GM12878 (cell line): ENCODE data around the gene BCS1L. TPM values are rescaled to one million over a fixed set of nuclear protein-coding genes. Genes with fewer than 3 reads are reported as not detected.
A peak's percentile ranks its signal among the peaks of the same experiment; 100 is the strongest.

ENCODE experiments used
- ATAC-seq: fragments of 200-7000 bp; cut with Tn5 transposase; 3 replicates; pipeline ENCODE4 v1.9.1; 2020; ENCODE audit warnings: mild to moderate bottlenecking, moderate library complexity
- BruUV-seq: library from RNA; stranded (reverse); fragments of 400-500 nt; replicated peaks from 2 replicates; lab custom pipeline; 2021; lab: Mats Ljungman, UMichigan
- CTCF ChIA-PET: fragments of 300-600 bp; sonication (Branson Sonifier 250); formaldehyde crosslinking; extraction: SDS; loops from one replicate; lab custom pipeline; 2021; ENCODE audit warnings: inconsistent platforms; lab: Yijun Ruan, JAX
- POLR2A ChIA-PET: fragments of 350-600 bp; formaldehyde crosslinking; extraction: SDS; loops from one replicate; lab custom pipeline; 2021; ENCODE audit warnings: inconsistent platforms; lab: Charles Lee
- RAD21 ChIA-PET: fragments of 300-600 bp; sonication (Branson Sonifier 250); formaldehyde crosslinking; loops from one replicate; lab custom pipeline; 2023; ENCODE audit warnings: antibody characterized with exemption; ENCODE audit not compliant: unreplicated experiment; lab: Charles Lee
- SMC1A ChIA-PET: fragments of 300-600 bp; sonication (Branson Sonifier 250); formaldehyde crosslinking; loops from one replicate; lab custom pipeline; 2023; ENCODE audit not compliant: unreplicated experiment, uncharacterized antibody; lab: Charles Lee
- DNase-seq: peaks from one replicate; pipeline ENCODE4 v3.0.0-alpha.2; 2011; ENCODE audit warnings: low read depth, low spot score
- FAIRE-seq: peaks from 3 replicates; lab custom pipeline; 2011; peaks lifted over from hg19 to GRCh38; lab: Jason Lieb, UNC
- H2AFZ ChIP-seq: 2 replicates; pipeline ENCODE4 v1.6.0; 2011; ENCODE audit warnings: low read depth, low read length, control low read depth; ENCODE audit not compliant: control insufficient read depth
- H3K27ac ChIP-seq: 2 replicates; pipeline ENCODE4 v1.5.1; 2011; ENCODE audit warnings: control low read depth; ENCODE audit not compliant: control insufficient read depth, insufficient read depth
- H3K27me3 ChIP-seq, 2 experiments: replicated peaks in 1 of 2; 2 replicates each; pipeline versions ENCODE4 v1.6.0 to v1.6.1; 2011; ENCODE audit warnings: low read length in 1 of 2; ENCODE audit not compliant: control insufficient read depth in 2 of 2, insufficient read depth in 2 of 2
- H3K36me3 ChIP-seq, 2 experiments: 2 replicates each; pipeline ENCODE4 v1.5.1; 2011; ENCODE audit warnings: low read length in 1 of 2; ENCODE audit not compliant: control insufficient read depth in 2 of 2, insufficient read depth in 2 of 2
- H3K4me1 ChIP-seq: 2 replicates; pipeline ENCODE4 v1.6.1; 2011; ENCODE audit warnings: mild to moderate bottlenecking, low read length, moderate library complexity, mixed read lengths; ENCODE audit not compliant: control insufficient read depth, insufficient read depth
- H3K4me2 ChIP-seq: 2 replicates; pipeline ENCODE4 v1.6.0; 2011; ENCODE audit warnings: control low read depth; ENCODE audit not compliant: control insufficient read depth, insufficient read depth
- H3K4me3 ChIP-seq: fragments of 200-600 bp; sonication (generic); 2 replicates; pipeline ENCODE4 v1.5.1; 2016
- H3K79me2 ChIP-seq: 2 replicates; pipeline ENCODE4 v1.6.0; 2011; ENCODE audit warnings: low read length; ENCODE audit not compliant: control insufficient read depth, insufficient read depth
- H3K9ac ChIP-seq: 2 replicates; pipeline ENCODE4 v1.8.0; 2011; ENCODE audit warnings: low read length, control low read depth, mixed read lengths; ENCODE audit not compliant: control insufficient read depth, insufficient read depth
- H3K9me3 ChIP-seq: replicated peaks from 3 replicates; pipeline ENCODE4 v1.5.1; 2011; ENCODE audit warnings: mild to moderate bottlenecking, low read length; ENCODE audit not compliant: control insufficient read depth, insufficient read depth
- H4K20me1 ChIP-seq: 2 replicates; pipeline ENCODE4 v1.6.0; 2011; ENCODE audit not compliant: control insufficient read depth, insufficient read depth
- GABPA ChIP-seq: IDR thresholded peaks from 2 replicates; pipeline ENCODE4 v1.6.1; 2014; ENCODE audit warnings: antibody characterized with exemption, low read depth, mild to moderate bottlenecking, inconsistent platforms
- MYB ChIP-seq: fragments of 150-350 bp; IDR thresholded peaks from 2 replicates; pipeline ENCODE4 v1.6.1; 2014; ENCODE audit warnings: mild to moderate bottlenecking, low read depth, low read length, borderline replicate concordance
- NFIC ChIP-seq: IDR thresholded peaks from 2 replicates; pipeline ENCODE4 v1.6.1; 2012; ENCODE audit warnings: low read depth, mild to moderate bottlenecking, inconsistent platforms, low read length, moderate library complexity
- POU2F2 ChIP-seq: IDR thresholded peaks from 3 replicates; pipeline ENCODE4 v1.6.1; 2011; ENCODE audit warnings: low read depth, mild to moderate bottlenecking, low read length, borderline replicate concordance
- ZNF687 ChIP-seq: fragments of 450-650 bp; IDR thresholded peaks from 2 replicates; pipeline ENCODE4 v1.6.1; 2017; ENCODE audit warnings: mild to moderate bottlenecking, moderate library complexity
- whole genome bisulfite sequencing: methylation state at CpG from one replicate; pipeline ENCODE4 v1.1.6; 2016; ENCODE audit warnings: low lambda C conversion rate; ENCODE audit not compliant: insufficient replicate concordance, insufficient coverage; ENCODE audit errors: missing lambda C conversion rate; 5-methylcytosine and 5-hydroxymethylcytosine counted together
- in situ Hi-C: fragments of 300-500 bp; cut with MboI; formaldehyde crosslinking; loops from 9 replicates; pipeline ENCODE4 v1.14.3; 2018; ENCODE audit warnings: mixed read lengths
- intact Hi-C: fragments of 100-400 bp; cut with micrococcal nuclease; formaldehyde crosslinking; loops from one replicate; pipeline ENCODE4 v1.14.2; 2022; ENCODE audit not compliant: unreplicated experiment
- polyA plus RNA-seq, 11 experiments: library from polyadenylated mRNA; depleted of rRNA in 4 of 11; unstranded in 6 of 11; stranded (reverse) in 5 of 11; fragments of >200 nt; fragmentation: Nextera tagmentation in 4 of 11; fragmentation: Illumina TruSeq in 1 of 11; extraction: Ambion mirVana in 4 of 11; extraction: Trizol in 1 of 11; gene quantifications; 1 replicate in 1 of 11; 2 replicates in 10 of 11; pipeline versions ENCODE4 v1.2.1 to v1.2.3, GENCODE V29; 2011 to 2016; ENCODE audit warnings: inconsistent platforms in 2 of 11, missing spikeins in 2 of 11, low read depth in 1 of 11
- total RNA-seq, 4 experiments: library from RNA; depleted of rRNA in 3 of 4; stranded (reverse); fragments of >200 nt in 3 of 4; fragmentation: Illumina TruSeq in 1 of 4; extraction: Trizol in 1 of 4; gene quantifications; 2 replicates each; pipeline versions ENCODE4 v1.2.1 to v1.2.3, GENCODE V29; 2013 to 2021

Gene BCS1L
- total and polyA plus RNA-seq, 10 of the 15 experiments (the other 5 are each of a cell fraction or from before 2014, with no cell fraction given), result 40.4 to 114 (median 65.2) TPM

GRCh38 chr2:218659988-218660358 is 490 bp downstream of the BCS1L start:
- Histone ChIP-seq H3K27me3 (no peaks in the 10 kb centered on the region), H3K9ac (peak overlapping the region; percentile 78), H3K4me3 (peak overlapping the region; percentile 96), H3K4me1 (peaks cover 18% of the 10 kb centered on the region), H3K79me2 (peaks cover 29% of the 10 kb centered on the region), H2AFZ (peak overlapping the region; percentile 92), H3K9me3 (no peaks in the 10 kb centered on the region), H3K27ac (peak overlapping the region; percentile 73), H3K4me2 (peak overlapping the region; percentile 95), H3K36me3 (peaks cover 27 to 37% of the 10 kb centered on the region in 2 experiments; a peak in 3 of 4 replicates), H4K20me1 (no peaks in the 10 kb centered on the region)
- SMC1A ChIA-PET, result interaction anchor here (1.1 to 4.4 kb wide), 9 partner anchors 9 to 358 kb away, joined by 3 to 25 read pairs (median 10); partner anchors contain the start of genes RNF25, STK36, TTLL4 and USP37
- in situ Hi-C loops, result loop anchor here (5.0 kb wide), 1 partner anchor 187 kb away; no protein-coding TSS in a partner anchor
- TF ChIP-seq ZNF687 (no peak), POU2F2 (peak; percentile 30; the same call in 1 of the 3 replicates), GABPA (no peak), NFIC (no peak), MYB (no peak)
- WGBS, result under 1% methylated on average over 8 of the region's 8 CpGs
- no peak for FAIRE-seq
- BruUV-seq, result TSS peak; percentile 92
- RAD21 ChIA-PET, result interaction anchor here (0.6 to 2.4 kb wide), 14 partner anchors 8 to 727 kb away, joined by 3 to 22 read pairs (median 4); partner anchors contain the start of genes AAMP, DNPEP, PNKD and RNF25
- DNase-seq, result no peak
- CTCF ChIA-PET, result interaction anchor here (0.6 to 4.9 kb wide), 19 partner anchors 11 to 732 kb away, joined by 3 to 48 read pairs (median 4); partner anchors contain the start of genes CATIP, DNPEP, RNF25 and STK36
- no peak for ATAC-seq
- intact Hi-C loops, result loop anchor here (1.0 to 10.0 kb wide), 3 partner anchors 12 to 365 kb away; partner anchors contain the start of genes CTDSP1, RNF25, STK36 and TMBIM1
- POLR2A ChIA-PET, result interaction anchor here (0.6 to 3.0 kb wide), 16 partner anchors 8 to 302 kb away, joined by 3 to 22 read pairs (median 4); partner anchors contain the start of genes RNF25, STK36, TTLL4 and USP37
